ENCODE data around the gene MTARC2.

GRCh38 chr1:220726634-220727033, 21.5 kb upstream of the MTARC2 start:
- TF ChIP-seq POLR2A (IDR thresholded peaks at IDR 0.05): no peak
- TF ChIP-seq CTCF (IDR thresholded peaks at IDR 0.05): no peak

Measured in sigmoid colon (tissue), 3 donors.